Middle frontal gyrus (tissue), 1 donor: ENCODE data around the gene FBXO9.

Source experiments
- DNase-seq: peaks from one replicate; pipeline ENCODE4 v3.0.0-alpha.2; 2015; ENCODE audit warnings: low spot score; ENCODE audit errors: extremely low spot score

FBXO9 gene

DNA sequence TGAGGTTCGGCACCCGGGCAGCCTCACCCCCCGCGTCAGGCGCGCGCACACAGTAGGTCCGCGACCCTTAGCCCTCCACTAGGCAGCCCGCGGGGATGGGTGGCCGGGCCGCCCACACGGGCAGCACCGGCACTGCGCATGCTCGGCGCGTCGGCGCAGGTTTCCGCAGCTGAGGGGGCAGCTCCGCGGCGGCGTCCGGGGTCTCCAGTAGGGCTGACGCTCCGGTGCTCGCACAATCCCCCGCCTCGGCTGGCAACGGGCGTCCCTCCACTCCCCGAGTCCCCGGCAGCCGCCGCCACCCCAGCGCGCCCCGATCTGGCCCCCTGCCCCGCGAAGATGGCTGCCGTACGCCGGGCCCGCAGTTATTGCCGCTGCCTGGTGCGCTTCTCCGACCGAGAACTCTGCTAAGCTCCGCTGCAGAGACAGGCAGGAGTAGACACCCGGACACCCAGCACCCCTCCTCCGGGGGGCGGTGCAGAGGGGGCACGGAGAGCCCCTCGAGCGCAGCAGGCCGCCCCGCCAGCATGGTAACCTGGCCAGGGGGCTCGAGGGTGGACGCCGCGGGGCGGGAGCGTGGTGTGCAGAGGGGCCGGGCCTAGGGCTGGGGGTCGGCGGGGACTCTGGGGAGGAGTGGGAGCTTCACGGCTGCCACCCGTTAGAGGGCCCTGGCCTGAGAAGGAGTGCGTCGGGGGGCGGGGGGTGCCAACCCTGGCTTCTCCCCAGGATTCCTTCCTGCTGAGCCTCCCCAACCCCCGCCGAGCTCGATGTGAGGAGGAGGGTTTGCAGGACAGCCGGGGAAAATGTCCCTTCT lies at the start of gene FBXO9:
FBXO9 (plus strand) TSS at position 139 of the 811 bp plus-strand sequence; CDS start at position 525, 386 bp downstream.
- peak; percentile 58 for DNase-seq

DNA sequence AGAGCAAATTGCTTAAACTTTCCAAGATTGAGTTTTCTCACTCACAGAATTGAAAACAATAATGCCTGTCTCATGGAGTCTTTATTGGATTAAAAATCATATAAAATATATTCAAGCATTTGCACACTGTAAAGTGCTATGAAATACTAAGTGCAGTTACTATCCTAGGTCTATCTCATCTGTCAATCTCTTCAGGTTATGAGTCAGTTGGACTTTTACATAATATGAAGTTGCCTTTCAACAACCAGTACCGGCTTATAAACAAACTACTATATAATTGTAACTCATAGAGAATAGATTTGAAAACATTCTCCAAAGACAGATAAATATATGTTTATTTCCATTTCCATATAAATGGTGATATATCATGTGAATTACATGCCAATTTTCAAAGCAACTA lies 49.7 kb upstream of the FBXO9 start:
- DNase-seq = no peak

DNA sequence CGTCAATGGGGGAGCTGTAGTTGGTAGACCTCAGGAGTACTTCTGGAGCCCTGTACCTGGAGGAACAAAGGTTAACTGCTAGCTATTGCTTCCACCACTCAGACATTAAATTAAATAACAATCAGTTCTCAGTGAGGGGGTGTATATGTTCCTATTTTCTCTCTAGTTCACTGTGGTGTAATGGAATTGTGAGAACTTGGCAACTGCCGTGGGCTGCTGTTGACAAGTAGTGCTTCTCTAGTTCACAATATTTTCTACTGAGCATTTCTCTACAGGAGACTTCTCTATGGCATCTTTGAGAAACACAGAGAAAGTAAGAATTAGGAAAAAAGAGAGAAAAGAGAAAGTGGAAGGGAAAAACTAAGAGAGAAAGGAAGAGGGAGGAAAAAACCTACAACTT lies 46.8 kb upstream of the FBXO9 start:
- no peak for DNase-seq

DNA sequence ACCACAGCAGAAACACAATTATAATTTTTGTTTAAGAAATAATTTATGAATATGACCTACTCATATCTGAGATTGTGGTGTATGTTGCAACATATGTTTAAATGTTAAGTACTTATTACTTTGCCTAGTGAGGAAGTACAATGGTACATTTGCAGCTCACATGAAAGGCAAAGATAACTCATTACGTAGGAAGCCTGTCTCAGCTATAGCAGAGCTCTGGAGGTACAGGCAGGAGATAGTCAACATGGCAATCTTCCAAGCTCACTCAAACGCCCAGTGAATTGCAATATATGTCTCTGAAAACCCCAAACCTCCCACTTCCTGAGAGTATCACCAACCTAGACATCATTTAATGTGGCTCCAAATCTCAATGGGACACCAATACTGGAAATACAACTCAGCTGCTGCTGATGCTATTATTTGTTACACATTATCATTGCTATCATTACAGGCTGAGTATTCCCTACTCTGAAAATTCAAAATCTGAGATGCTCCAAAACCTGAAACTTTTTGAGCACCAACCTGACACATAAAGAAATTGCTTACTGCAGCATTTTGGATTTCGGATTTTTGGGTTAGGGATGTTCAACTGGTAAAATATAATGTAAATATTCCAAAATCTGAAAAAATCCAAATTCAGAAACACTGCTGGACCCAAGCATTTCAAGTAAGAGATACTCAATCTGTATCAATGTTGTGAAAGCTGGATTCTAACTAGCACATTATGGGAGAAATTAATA lies 45.0 kb upstream of the FBXO9 start:
- no peak for DNase-seq

DNA sequence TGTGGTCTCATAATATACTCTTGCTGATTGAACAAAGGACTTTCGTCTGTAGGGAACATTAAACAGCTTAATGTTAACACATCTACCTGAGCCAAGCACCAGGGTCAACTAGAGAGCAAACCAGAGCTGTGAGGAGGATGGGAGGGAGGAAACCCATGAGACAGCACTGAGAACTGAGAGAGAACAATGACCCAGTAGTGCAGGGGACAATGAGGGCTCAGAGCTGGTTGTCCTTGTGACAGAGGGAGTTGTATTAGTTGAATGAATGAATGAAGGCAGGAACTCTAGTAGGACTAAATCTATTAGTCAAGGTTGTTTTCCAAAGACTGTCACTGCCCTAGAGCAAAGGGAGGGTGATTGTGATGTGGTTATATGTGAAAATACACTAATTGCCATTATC lies 41.9 kb upstream of the FBXO9 start:
- DNase-seq = no peak

DNA sequence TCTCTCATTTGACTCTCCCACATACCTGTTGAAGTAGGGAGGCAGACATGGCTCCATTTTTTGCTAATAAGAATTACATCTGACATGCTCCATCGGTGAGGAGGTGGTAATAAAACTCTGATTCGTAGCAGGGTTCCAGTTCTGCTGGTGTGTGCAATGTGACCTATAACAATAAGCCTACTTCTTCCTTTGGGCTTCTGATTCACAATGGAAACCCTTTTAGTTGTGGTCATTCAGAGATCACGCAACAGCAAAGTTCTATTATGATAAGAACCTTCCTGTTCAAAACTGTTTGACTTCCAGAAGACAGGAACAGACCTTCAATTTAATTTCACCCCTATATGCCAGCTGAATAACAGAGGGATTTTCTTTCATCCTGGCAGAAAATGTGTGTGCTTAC lies 38.7 kb upstream of the FBXO9 start:
- no peak for DNase-seq

DNA sequence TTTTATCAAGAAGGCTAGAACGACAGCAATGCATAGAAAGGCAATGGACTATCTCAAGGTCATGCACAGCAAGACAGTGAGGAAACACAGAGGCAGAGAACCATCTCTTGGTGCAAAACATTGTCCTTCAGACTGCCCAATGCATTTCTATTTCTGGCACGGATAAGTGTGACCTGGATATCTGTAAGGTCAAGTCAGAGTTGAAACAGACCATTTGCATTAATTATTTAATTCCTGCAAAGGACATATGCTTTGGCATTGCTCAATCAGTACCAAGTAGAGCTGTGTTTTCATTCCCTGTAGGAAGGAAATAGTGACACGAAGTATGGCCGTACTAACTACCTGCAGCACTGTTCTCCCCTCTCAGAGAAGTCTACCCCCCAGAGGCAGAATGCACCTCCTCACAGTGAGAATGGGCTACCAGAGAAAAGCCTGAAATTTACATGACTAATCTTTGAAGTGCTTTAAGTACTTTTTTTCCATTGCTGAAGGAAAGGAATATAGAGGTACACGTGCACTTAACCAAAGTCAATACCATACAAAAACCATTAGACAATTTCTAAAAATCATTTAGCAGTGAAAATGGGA lies 38.0 kb upstream of the FBXO9 start:
- DNase-seq = no peak

DNA sequence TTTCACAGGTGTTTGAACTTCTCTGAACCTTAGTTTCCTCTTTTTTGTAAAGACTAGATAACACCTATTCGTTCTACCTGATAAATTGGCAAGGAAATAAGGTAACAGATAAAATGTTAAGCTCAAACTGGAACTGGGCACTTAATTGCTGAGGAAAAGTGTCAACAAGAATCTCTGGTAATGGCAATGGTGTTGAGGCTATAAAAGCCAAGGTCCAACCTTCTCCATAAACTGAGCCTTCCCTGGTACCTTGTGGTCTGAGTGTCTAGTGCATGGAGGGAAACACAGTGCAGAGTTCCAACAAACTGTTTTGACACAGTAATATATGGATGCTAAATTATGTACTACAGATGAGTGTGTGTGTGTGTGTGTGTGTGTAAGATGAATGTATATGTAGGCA lies 36.7 kb upstream of the FBXO9 start:
- no peak for DNase-seq

DNA sequence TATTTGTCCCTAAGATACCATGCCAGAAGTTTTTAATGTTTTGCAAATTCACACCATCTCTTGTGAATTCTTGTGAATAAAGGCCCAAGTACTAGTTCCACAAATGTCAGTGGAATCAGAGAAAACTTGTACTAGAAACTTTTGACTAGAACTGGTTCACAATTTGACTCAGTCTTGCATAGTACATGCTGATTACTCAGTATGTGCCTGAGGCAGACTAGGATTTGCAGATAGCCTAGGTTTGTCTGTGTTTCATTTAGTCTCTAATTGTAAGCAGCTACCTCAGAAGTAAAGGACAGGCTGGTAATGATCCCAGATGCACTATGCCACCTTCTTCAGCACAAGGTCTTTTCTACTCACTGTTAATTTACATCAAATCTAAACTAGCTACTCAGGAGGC lies 35.9 kb upstream of the FBXO9 start:
- no peak for DNase-seq

DNA sequence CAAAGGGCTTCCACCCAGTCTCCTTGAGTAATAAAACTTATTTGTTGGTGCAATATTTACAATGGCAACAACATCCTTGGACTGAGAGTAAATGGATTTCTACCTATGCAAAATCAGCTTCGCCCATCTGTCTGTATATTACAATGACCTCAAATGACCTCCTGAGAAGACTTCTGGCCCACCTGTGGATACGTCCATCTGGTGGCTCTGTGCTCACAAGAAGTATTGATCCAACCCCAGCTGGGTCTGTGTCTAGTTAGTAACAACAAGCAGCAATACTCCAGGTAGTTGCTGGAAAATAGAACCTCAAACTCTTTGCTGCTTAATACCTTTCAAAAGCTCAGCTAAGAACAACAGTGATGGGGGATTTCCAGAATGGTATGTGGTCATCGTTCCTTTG lies 35.4 kb upstream of the FBXO9 start:
- no peak for DNase-seq

DNA sequence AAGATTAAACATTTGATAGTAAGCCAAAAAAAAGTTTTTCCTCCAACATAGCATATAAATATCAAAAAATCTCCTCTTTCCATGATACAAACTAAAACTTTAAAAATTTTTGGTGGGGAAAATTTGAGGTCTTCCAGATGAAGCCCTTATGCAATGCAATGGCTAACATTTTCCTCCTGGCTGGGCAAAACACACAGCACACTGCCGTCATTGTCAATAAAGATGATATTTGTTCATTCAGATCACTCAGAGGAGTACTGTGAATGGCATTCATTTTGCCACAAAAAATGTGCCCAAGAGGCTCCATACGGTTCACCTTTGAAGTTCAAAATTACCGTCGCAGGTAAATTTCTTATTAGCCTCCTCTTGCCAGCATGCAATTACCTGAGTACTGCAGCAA lies 33.9 kb upstream of the FBXO9 start:
- DNase-seq = no peak

DNA sequence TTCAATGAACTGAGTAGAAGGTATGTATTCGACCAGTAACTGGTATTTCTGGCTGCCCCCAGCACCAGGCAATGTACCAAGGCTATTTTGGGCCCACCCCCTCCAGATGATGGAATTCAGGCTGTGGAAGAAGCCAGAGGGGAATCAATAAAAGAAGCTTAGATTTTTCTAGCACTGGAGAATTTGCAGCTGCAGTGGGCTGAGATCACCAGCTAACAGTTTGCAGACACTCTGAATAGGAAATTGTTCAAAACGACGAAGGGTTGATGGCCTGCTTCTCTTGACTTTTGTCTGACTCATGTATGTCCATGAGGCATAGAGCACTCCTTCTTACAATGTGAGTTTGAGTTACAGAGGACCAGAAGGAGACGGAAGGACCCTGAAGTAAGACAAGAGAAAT lies 32.4 kb upstream of the FBXO9 start:
- DNase-seq = no peak

DNA sequence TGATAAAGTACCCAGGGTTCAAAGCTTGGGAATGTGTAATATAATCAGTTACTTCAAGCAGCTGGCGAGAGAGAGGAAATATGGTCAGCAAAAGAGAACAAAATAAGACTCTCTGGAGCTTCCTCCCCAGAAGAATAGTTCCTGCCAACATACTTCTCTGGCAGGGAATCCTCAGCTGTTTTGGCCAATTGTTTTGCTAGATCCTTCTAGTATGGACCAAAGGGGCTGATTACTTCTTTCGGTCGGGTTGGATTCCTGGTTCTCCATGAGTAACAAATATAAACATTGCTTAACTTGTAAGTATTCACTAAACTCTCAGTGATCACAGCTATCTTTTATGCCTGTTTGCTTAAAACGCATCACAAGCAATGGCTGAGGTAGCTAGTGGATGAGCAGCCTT lies 31.4 kb upstream of the FBXO9 start:
- no peak for DNase-seq

DNA sequence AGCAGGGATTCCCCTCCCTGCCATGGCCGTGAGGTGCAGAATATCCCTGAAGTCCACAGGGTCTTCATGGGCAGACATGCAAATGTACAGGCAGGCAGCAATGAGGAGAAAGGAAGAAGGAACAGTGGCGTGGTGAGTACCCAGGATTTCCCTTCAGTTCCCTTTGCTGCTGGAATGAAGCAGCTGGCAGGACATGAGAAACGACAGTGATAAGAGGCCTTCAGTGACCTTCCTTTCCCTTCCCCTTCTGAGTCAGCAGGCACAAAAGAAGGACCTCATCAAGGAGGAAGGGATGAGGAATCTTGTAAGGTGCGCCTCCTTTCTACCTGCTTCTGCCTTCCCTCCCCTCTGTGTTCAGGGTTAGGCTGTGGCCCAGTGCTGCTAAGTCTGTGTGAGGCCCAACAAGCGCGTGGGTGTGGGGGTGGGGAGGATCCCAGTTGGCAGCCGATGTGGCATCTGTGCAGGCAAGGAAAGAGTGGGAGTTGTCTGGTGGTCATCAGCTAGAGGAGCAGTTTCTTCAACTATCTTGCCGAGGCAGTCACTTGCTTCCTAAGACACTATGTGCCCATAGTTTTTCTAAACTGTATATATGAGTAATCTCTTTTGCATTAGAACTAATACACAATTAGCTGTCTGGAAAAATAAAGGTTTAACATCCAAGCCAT lies 29.5 kb upstream of the FBXO9 start:
- no peak for DNase-seq

DNA sequence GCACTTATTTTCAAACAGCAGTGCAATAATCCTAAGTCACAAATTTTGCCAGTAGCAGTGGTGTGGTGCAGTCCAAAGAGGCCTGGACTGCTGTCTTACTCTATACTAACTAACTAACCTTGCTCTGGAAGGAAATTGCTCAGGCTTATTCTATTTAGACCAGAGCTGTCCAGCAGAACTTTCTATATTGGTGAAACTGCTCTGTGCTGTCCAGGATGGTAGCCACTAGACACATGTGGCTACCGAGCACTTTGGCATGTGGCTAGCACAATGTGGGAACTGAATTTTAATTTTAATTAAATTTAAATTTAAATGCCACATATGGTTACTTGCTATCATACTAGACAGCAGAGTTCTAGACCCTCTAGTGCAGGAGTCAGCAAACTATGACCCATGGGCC lies 27.1 kb upstream of the FBXO9 start:
- DNase-seq = no peak

DNA sequence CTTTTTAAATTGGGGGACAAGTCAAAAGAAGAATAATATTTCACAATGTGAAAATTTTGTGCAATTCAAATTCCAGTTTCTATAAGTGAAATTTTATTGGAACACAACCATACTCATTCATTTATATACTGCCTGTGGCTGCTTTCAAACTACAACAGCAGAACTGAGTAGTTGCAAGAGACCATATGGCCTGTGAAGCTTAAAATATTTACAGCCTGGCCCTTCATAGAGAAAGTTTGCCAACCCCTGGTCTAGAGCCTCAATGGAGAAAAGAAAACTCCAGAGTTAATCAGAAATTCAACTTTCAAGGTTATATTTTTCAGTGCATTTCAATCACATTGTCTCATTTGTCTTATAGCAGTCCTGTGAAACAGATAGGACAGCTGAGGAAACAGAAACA lies 26.6 kb upstream of the FBXO9 start:
- DNase-seq = no peak

DNA sequence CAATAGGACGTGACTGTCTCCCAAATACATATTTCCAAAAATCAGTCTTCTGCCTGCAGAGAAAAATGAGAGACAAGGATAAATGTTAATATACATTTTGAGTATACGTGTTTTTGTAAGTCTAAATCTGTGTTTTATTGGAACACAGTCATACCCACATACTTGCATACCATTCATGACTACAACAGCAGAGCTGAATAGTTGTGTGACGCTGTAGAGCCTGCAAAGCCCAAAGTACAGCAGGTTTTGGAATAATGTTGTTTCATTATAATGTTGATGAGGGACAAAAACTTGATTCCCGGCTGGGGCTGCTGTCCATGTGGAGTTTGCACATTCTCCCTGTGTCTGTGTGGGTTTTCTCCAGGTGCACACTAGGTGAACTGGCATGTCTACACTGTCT lies 23.8 kb upstream of the FBXO9 start:
- DNase-seq = no peak

DNA sequence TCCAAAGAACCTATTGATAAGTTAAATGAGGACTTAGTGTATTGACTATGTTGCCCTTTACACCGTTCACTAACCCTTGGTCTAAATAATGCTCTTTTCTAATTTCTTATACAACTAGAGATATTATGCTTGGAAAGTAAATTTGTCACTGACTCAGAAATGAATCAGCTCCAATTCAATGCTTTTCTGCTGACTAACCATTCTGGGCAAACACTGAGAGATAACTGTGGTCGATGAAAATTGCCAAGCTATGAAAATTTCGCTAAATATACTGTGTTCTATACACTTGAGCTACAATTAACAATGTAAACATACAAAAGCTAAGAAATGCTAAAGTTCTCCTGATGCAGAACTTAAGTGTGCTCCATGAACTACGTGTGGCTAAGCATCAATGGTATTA lies 23.1 kb upstream of the FBXO9 start:
- no peak for DNase-seq

DNA sequence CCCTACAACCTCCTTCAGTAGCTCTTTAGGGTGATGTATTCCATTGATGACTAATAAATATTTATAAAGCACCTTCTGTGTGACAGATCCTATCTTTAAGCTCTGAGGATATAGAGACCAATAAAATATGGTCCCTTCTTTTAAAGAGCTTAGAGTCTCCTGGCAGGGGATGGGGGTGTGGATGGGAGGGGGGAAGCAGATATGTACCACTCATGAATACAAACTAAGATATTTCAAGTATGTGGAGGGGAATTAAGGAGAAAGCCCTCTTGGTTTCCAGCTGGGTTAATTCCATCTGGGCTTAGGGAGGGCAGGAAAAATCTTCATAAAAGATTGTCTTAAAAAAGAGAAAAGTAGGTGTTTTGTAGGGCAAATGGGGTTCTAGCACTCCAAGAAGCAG lies 21.6 kb upstream of the FBXO9 start:
- DNase-seq = no peak

DNA sequence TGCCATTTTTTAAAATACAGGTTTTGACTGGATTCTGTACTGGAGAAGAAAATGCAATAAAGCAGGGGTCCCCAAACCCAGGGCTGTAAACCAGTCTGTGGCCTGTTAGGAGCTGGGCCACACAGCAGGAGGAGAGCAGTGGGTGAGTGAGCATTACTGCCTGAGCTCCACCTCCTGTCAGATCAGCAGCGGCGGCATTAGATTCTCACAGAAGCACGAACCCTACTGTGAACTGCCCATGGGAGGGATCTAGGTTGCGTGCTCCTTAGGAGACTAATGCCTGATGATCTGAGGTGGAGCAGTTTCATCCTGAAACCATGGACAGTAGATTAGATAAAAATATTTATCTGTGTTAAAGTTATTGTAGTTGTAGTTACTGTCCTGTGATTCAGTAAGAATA lies 21.1 kb upstream of the FBXO9 start:
- no peak for DNase-seq

DNA sequence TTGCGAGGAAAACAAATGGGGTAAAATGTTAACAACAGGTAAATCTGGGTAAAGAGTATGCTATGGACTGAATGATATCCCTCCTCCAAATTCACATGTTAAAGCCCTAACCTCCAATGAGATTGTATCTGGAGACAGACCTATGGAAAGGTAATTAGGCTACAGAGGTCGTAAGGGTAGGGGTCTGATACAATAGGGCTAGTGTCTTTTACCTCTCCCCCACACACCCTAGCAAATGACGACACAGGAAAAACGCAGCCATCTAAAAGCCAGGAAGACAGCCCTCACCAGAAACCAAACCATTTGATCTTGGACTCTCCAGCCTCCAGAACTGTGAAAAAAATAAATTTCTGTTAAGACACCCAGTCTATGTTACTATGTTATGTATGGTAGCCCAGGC lies 20.6 kb upstream of the FBXO9 start:
- DNase-seq = no peak
